ENCODE measurements around the gene EPS8. TPM values are rescaled to one million over a fixed set of nuclear protein-coding genes. Genes with fewer than 3 reads are reported as not detected.

The EPS8 gene
- total and polyA plus RNA-seq, 3 donors from 2014 or later = 40.0 to 81.8 (median 65.3) TPM

DNA sequence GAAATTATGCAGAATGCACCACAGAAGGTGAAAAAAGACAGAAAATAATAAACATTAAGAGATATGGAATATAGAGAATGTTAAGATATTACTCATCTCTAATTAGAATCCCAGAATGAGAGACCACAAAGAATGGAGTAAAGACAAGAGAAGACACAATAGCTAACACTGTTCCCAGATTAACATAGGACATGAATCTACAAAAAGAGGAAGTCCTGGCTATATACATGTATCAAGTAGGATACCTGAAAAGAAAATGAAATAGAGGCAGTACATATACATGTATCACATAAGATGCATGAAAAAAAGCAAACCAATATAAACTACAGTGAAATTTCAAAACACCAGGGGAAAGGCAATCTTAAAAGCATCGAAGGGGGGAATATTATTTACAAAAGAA, 5.6 kb upstream of the EPS8 start:
- no peak for DNase-seq

DNA sequence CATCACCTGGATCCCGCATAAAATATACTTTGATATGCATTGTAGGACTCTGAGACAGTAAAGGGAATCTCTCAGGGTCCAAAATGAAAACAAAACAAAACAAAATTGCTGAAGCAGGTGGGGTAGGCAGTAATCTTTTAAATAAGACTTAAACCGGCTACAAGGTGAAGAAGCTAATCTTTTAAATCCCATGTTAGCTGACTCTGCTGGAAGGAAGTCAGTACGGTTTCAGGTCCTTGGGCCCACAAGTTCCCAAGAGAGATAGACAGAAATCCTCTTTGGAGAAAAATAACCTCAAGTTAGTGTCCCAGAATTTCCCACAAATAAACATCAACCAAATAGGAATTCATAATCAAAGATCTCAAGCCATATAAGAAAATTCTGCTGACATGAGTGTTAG, 5.0 kb upstream of the EPS8 start:
- Histone ChIP-seq H3K4me3 (no peak overlapping the region), H3K9me3 (no peaks in the 10 kb centered on the region), H3K4me1 (no peaks in the 10 kb centered on the region), H3K27me3 (no peaks in the 10 kb centered on the region), H3K36me3 (ENCODE audit: low read depth, missing control alignments) (no peaks in the 10 kb centered on the region), H3K27ac (no peak overlapping the region)
- 92% methylated on average over 3 of the region's 3 CpGs for WGBS, 2 donors
- TF ChIP-seq, protein P1, sequence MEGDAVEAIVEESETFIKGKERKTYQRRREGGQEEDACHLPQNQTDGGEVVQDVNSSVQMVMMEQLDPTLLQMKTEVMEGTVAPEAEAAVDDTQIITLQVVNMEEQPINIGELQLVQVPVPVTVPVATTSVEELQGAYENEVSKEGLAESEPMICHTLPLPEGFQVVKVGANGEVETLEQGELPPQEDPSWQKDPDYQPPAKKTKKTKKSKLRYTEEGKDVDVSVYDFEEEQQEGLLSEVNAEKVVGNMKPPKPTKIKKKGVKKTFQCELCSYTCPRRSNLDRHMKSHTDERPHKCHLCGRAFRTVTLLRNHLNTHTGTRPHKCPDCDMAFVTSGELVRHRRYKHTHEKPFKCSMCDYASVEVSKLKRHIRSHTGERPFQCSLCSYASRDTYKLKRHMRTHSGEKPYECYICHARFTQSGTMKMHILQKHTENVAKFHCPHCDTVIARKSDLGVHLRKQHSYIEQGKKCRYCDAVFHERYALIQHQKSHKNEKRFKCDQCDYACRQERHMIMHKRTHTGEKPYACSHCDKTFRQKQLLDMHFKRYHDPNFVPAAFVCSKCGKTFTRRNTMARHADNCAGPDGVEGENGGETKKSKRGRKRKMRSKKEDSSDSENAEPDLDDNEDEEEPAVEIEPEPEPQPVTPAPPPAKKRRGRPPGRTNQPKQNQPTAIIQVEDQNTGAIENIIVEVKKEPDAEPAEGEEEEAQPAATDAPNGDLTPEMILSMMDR (IDR thresholded peaks at IDR 0.05) = no peak
- TF ChIP-seq POLR2A (IDR thresholded peaks at IDR 0.05) = no peak
- intact Hi-C loops (cut with DNase I; ENCODE audit: low total_unique reads) = no loop called here
- no peak for DNase-seq

More for the DNA sequence above, 5.6 kb upstream of the EPS8 start:
- H3K36me3 ChIP-seq (ENCODE audit: low read depth, missing control alignments) = no peaks in the 10 kb centered on the region
- H3K27me3 ChIP-seq = no peaks in the 10 kb centered on the region
- no peak overlapping the region for H3K4me3 ChIP-seq
- no peaks in the 10 kb centered on the region for H3K4me1 ChIP-seq
- H3K27ac ChIP-seq = no peak overlapping the region
- TF ChIP-seq, protein P1 (IDR thresholded peaks at IDR 0.05) = no peak
- no peaks in the 10 kb centered on the region for H3K9me3 ChIP-seq
- intact Hi-C loops (cut with DNase I; ENCODE audit: low total_unique reads) = no loop called here
- WGBS, 2 donors = 98 to 100% methylated on average over 1 of the region's 1 CpG

DNA sequence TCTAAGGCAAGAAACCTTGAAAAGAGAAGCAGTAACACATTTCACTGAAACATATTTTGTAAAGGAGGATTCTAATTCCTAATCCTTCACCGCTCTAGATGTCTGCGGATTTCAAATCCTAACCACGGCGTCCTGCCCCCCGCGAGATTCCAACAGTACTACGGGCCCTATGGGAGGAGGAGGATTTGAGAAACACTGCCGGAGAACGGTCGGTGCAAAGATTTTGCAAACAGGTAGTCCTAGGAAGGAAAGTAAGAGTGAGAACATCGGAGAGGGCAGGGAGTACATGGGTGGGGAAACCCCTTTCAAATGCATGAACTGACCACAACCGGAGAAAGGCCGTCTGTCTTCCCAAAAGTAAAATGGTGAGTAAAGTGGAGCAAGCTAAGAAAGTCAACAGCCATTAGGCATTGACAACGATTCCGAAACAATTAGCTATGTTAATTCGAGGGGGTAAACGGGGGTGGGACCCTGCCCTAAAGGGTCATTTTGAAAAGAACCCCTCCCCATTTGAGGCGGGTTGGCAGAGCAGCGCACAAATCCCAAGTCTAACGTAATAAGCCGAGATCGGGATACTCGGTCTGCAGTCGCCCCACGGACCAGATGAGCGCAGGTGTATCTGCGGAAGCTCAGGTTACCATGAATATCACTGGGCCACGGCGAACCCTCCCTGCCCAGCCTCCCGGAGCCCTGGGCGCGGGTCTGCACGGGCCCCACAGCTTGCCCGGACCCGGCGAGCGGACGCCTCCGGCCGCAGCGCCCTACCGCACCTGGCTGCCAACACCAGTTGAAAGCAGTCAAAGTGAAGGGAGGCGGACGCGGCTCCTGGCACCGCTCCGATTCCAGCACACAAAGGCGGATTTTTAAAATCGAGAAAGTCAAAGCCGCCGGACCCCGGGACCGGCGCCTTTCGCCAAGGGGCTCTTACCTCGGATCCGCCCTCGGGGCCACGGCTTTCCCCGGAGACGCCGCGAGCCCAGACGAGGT, 662 bp downstream of the EPS8 start:
- intact Hi-C loops (cut with DNase I; ENCODE audit: low total_unique reads) = no loop called here
- 0% methylated on average over 46 to 63 of the region's 64 CpGs for WGBS, 2 donors
- H3K4me3 ChIP-seq = peak overlapping the region; percentile 87 to 95
- H3K36me3 ChIP-seq (ENCODE audit: low read depth, missing control alignments) = no peaks in the 10 kb centered on the region
- TF ChIP-seq POLR2A (IDR thresholded peaks at IDR 0.05) = no peak
- TF ChIP-seq, protein P1 (IDR thresholded peaks at IDR 0.05) = no peak
- no peaks in the 10 kb centered on the region for H3K9me3 ChIP-seq
- peak overlapping the region; percentile 96 to 97 for H3K27ac ChIP-seq
- DNase-seq = peak; percentile 65
- no peaks in the 10 kb centered on the region for H3K4me1 ChIP-seq
- no peaks in the 10 kb centered on the region for H3K27me3 ChIP-seq

DNA sequence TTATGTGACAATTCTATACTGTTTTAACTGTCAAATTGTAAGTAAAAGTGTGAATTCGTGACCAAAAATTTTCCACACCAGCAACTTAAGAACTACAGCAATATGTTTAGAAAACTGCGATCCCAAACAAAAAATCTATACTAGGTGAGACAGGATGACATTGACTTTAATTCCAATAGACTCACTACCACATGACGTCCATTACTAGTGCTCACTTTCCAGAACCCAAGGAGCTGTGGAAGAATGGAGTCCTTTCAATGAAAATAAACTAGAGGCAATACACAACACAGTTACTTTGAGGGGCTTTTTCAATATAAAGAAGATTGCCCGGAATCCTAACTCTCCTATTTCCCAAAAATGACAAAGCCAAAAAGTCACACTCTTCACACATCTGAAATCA, 1.4 kb downstream of the EPS8 start:
- Histone ChIP-seq H3K4me3 (peak overlapping the region; percentile 87 to 95), H3K27ac (peak overlapping the region; percentile 96 to 97), H3K4me1 (no peaks in the 10 kb centered on the region), H3K27me3 (no peaks in the 10 kb centered on the region), H3K9me3 (no peaks in the 10 kb centered on the region), H3K36me3 (ENCODE audit: low read depth, missing control alignments) (no peaks in the 10 kb centered on the region)
- TF ChIP-seq POLR2A (IDR thresholded peaks at IDR 0.05) = no peak
- TF ChIP-seq, protein P1 (IDR thresholded peaks at IDR 0.05) = no peak
- 25 to 37% methylated on average over 4 of the region's 4 CpGs for WGBS, 2 donors
- intact Hi-C loops (cut with DNase I; ENCODE audit: low total_unique reads) = no loop called here
- no peak for DNase-seq
